ENCODE results near the gene PCA3.
"Not testable (repeated sequence)": the region's sequence is repeated elsewhere in the genome, so short reads cannot be mapped to it uniquely, and the experiment has no call there.

Gene PCA3

DNA sequence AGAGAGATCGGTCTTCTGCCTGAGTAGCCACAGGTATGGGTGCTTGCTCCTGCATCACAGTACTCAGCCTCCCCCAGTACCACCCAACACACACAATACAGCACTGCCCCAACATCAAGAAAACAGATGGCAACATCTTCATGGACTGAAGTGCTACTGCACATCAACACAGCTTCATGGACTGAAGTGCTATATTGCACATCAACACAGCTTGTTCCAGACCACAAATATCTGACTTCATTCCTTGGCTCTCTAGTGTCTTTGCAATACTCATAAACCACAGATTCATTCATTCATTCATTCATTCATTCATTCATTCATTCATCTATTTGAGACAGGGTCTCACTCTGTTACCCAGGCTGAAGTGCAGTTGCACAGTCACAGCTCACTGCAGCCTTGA lies 31.1 kb upstream of the PCA3 start:
- Histone ChIP-seq H3K9ac (ENCODE audit: low read length) (no peak overlapping the region), H3K4me3 (ENCODE audit: low read length) (no peak overlapping the region), H3K27ac (ENCODE audit: low read depth, low read length) (no peak overlapping the region), H3K27me3 (ENCODE audit: control insufficient read depth, insufficient read depth, low read length) (no peaks in the 10 kb centered on the region), H3K4me1 (ENCODE audit: control insufficient read depth, insufficient read depth, low read length) (no peaks in the 10 kb centered on the region), H3K36me3 (ENCODE audit: control insufficient read depth, insufficient read depth, low read length) (no peaks in the 10 kb centered on the region)

DNA sequence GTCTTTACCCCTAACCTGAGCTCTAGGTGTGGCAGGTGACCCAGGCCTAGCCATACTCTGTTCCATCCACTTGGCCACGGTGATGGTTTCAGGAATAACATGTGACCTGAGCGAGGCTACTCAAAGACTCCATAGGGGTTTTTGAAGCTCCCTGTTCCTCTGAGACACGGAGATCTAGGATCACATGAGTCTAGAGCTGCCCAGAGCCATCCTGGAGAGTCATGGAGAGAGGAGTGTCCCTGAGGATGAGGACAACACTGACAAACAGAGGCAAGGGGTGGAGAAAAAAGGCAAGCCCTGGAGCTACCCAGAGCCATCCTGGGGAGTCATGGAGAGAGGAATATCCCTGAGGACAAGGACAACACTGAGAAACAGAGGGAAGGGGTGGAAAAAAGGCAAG lies 29.5 kb upstream of the PCA3 start:
- H3K27me3 ChIP-seq (ENCODE audit: control insufficient read depth, insufficient read depth, low read length), result no peaks in the 10 kb centered on the region
- H3K4me3 ChIP-seq (ENCODE audit: low read length), result no peak overlapping the region
- no peaks in the 10 kb centered on the region for H3K4me1 ChIP-seq (ENCODE audit: control insufficient read depth, insufficient read depth, low read length)
- no peak overlapping the region for H3K9ac ChIP-seq (ENCODE audit: low read length)
- no peak overlapping the region for H3K27ac ChIP-seq (ENCODE audit: low read depth, low read length)
- H3K36me3 ChIP-seq (ENCODE audit: control insufficient read depth, insufficient read depth, low read length), result no peaks in the 10 kb centered on the region

DNA sequence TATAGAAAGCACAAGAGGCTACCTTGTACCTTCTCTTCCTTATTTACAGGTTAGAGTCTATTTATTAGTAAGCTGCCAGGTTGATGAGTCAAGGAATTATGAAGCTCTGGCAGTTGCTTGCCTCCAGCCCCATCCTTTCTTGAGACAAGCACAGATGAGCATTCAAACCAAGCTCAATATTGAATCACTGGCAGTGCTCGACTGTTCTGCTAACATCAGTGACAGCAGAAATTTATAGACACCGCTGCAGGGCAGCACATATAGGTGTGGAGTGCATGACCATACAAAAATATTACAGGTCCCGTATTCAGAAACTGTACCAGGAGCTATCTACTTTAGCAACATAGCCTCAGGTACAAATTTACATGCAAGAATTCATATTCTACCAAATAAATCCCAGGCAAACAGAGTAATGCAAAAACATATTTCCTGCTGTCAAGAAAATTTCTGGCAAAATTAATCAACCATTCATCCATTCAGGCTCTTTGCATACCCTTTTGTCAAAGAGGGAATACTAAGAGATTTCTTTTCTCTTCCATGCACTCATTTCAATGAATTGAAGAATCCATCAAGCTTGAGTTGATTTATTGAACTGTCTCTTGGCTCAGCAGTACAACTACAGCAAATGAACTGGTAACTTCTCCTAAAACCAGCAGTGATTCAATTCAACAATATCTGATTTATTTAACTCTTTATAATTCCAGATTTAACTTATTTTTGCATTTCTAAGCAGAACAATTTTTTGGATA lies 26.9 kb upstream of the PCA3 start:
- H3K4me3 ChIP-seq (ENCODE audit: low read length), result no peak overlapping the region
- no peaks in the 10 kb centered on the region for H3K4me1 ChIP-seq (ENCODE audit: control insufficient read depth, insufficient read depth, low read length)
- H3K27me3 ChIP-seq (ENCODE audit: control insufficient read depth, insufficient read depth, low read length), result no peaks in the 10 kb centered on the region
- no peak overlapping the region for H3K9ac ChIP-seq (ENCODE audit: low read length)
- no peaks in the 10 kb centered on the region for H3K36me3 ChIP-seq (ENCODE audit: control insufficient read depth, insufficient read depth, low read length)
- H3K27ac ChIP-seq (ENCODE audit: low read depth, low read length), result no peak overlapping the region

DNA sequence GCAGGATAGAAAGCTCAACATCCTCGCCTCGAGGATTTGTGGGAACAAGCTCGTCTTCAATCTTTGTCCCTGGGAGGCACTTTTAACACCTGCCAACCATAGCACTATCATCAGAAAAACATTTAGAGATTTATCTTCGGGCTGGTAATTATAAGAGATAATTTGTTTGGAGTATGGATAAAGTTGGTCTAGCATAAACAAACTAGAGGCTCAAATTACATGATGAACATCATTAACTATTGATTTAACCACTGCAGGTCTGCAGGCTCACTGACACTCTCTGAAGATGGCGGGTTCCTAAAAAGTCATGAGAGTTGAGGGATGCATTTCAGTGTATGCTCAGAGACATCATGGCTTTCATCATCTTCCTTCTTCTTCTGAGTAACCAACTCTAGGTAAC lies 25.8 kb upstream of the PCA3 start:
- Histone ChIP-seq H3K4me3 (ENCODE audit: low read length) (no peak overlapping the region), H3K27me3 (ENCODE audit: control insufficient read depth, insufficient read depth, low read length) (no peaks in the 10 kb centered on the region), H3K9ac (ENCODE audit: low read length) (no peak overlapping the region), H3K4me1 (ENCODE audit: control insufficient read depth, insufficient read depth, low read length) (no peaks in the 10 kb centered on the region), H3K36me3 (ENCODE audit: control insufficient read depth, insufficient read depth, low read length) (no peaks in the 10 kb centered on the region), H3K27ac (ENCODE audit: low read depth, low read length) (no peak overlapping the region)

DNA sequence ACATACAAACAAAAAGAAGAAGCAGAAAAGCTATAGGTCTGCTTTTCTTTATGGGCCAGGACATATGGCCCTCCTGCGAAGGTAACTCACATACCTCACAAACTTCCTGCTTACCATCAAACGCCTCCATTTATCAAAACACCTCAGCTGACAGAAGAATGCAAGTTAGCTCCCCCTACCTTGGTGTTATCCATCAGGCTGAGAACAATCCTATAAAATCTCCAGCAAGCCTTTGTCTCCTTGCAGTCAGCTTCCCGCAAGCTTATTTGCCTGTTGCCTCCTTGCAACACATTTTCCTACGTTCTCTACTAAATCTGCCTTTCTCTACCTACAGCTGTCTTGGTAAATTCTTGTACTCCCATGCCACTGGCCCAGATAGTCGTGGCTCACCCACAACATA lies 22.7 kb upstream of the PCA3 start:
- no peaks in the 10 kb centered on the region for H3K4me1 ChIP-seq (ENCODE audit: control insufficient read depth, insufficient read depth, low read length)
- no peak overlapping the region for H3K4me3 ChIP-seq (ENCODE audit: low read length)
- H3K27me3 ChIP-seq (ENCODE audit: control insufficient read depth, insufficient read depth, low read length), result no peaks in the 10 kb centered on the region
- H3K9ac ChIP-seq (ENCODE audit: low read length), result no peak overlapping the region
- no peak overlapping the region for H3K27ac ChIP-seq (ENCODE audit: low read depth, low read length)
- no peaks in the 10 kb centered on the region for H3K36me3 ChIP-seq (ENCODE audit: control insufficient read depth, insufficient read depth, low read length)

DNA sequence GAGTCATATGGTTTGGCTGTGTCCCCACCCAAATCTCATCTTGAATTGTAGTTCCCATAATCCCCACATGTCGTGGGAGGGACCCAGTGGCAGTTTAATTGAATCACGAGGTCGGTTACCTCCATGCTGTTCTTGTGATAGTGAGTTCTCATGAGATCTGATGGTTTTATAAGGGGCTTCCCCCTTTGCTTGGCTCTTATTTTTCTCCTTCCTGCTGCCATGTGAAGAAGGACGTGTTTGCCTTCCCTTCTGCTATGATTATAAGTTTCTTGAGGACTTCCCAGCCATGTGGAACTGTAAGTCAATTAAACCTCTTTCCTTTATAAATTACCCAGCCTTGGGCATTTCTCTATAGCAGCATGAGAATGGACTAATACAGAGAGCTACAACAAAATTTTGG lies 21.3 kb upstream of the PCA3 start:
- not testable (repeated sequence) for H3K9ac ChIP-seq (ENCODE audit: low read length); H3K27ac ChIP-seq (ENCODE audit: low read depth, low read length)

DNA sequence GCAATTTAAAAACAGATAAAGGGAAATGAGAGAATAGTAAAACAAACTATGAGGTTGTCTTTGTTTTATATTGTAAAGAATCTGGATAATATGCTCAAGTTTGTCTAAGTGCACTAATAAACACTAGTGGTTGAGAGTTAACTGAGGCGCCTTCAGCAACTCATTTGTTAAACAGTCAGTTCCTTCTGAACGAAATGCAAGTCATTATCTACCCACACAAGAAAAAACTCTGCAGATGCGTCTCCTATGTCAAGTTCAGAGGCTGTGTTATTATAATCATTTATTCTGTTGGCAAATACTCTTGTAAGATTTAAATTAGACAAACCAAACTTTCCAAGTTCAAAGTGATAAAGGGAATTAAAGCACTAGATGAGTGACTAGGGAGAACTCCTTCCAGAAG lies 20.3 kb upstream of the PCA3 start:
- no peaks in the 10 kb centered on the region for H3K27me3 ChIP-seq (ENCODE audit: control insufficient read depth, insufficient read depth, low read length)
- H3K4me3 ChIP-seq (ENCODE audit: low read length), result no peak overlapping the region
- no peaks in the 10 kb centered on the region for H3K36me3 ChIP-seq (ENCODE audit: control insufficient read depth, insufficient read depth, low read length)
- no peak overlapping the region for H3K9ac ChIP-seq (ENCODE audit: low read length)
- H3K27ac ChIP-seq (ENCODE audit: low read depth, low read length), result no peak overlapping the region
- H3K4me1 ChIP-seq (ENCODE audit: control insufficient read depth, insufficient read depth, low read length), result no peaks in the 10 kb centered on the region

More for the DNA sequence above, 21.3 kb upstream of the PCA3 start:
- not testable (repeated sequence) for H3K4me3 ChIP-seq (ENCODE audit: low read length); H3K27me3 ChIP-seq (ENCODE audit: control insufficient read depth, insufficient read depth, low read length); H3K36me3 ChIP-seq (ENCODE audit: control insufficient read depth, insufficient read depth, low read length); H3K4me1 ChIP-seq (ENCODE audit: control insufficient read depth, insufficient read depth, low read length)

DNA sequence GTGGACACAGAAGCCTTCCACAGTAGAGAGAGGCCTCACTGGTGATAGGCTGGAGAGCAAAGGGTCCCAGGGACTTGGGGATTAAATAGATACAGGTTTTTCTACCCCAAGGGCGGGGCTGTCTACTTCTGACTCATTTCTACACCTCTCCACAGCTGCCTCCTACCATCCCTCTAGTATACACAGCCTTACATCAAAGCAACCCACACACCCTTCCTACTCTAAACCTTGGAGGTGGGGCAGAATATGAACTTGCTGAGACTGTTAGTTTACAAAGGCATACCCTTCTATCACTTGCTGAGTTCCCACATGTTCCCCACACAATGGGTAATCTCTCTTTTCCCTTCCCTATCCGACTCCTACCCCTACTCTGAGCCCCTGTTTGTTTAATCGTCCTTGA lies 19.9 kb upstream of the PCA3 start:
- Histone ChIP-seq H3K4me1 (ENCODE audit: control insufficient read depth, insufficient read depth, low read length) (no peaks in the 10 kb centered on the region), H3K36me3 (ENCODE audit: control insufficient read depth, insufficient read depth, low read length) (no peaks in the 10 kb centered on the region), H3K27ac (ENCODE audit: low read depth, low read length) (no peak overlapping the region), H3K4me3 (ENCODE audit: low read length) (no peak overlapping the region), H3K27me3 (ENCODE audit: control insufficient read depth, insufficient read depth, low read length) (no peaks in the 10 kb centered on the region), H3K9ac (ENCODE audit: low read length) (no peak overlapping the region)

DNA sequence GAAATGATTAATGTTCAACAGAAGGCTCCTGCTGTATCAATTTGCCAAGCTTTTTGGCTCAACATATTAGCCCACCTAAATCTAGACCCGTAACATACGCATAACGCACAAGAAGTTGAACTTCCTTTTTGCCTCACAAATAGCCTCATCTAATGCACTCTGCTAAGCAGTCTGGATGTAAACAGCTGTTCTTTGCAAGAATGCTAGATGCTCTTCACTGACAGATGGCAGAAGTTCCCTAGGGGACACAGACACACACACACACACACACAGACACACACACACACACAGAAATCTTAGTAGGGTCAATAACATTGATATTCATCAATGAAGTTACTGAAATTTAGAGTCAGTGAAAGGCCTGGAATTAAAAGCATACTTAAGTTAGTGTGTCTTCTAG lies 13.2 kb upstream of the PCA3 start:
- Histone ChIP-seq H3K4me3 (ENCODE audit: low read length) (no peak overlapping the region), H3K27me3 (ENCODE audit: control insufficient read depth, insufficient read depth, low read length) (no peaks in the 10 kb centered on the region), H3K36me3 (ENCODE audit: control insufficient read depth, insufficient read depth, low read length) (no peaks in the 10 kb centered on the region), H3K4me1 (ENCODE audit: control insufficient read depth, insufficient read depth, low read length) (no peaks in the 10 kb centered on the region), H3K9ac (ENCODE audit: low read length) (no peak overlapping the region), H3K27ac (ENCODE audit: low read depth, low read length) (no peak overlapping the region)

DNA sequence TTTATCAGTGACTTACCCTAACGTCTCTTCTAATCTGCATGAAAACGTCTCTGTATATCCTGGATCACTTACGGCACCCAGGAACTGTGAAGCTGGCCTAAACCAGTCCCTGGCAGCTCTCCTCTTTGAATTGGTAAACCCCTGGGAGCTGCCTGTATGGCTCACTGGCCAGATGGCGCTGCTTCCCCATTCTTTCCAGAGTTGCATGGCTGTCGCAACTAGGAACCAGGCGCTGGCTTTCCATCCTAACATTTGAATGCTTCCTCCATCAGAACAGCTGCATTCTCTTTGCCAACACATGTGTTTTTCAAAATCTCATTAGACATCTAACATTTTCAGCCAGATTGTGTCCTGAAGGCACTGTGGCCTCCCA lies 8.0 kb upstream of the PCA3 start:
- Histone ChIP-seq H3K36me3 (ENCODE audit: control insufficient read depth, insufficient read depth, low read length) (no peaks in the 10 kb centered on the region), H3K4me3 (ENCODE audit: low read length) (no peak overlapping the region), H3K4me1 (ENCODE audit: control insufficient read depth, insufficient read depth, low read length) (no peaks in the 10 kb centered on the region), H3K27ac (ENCODE audit: low read depth, low read length) (no peak overlapping the region), H3K27me3 (ENCODE audit: control insufficient read depth, insufficient read depth, low read length) (no peaks in the 10 kb centered on the region), H3K9ac (ENCODE audit: low read length) (no peak overlapping the region)

DNA sequence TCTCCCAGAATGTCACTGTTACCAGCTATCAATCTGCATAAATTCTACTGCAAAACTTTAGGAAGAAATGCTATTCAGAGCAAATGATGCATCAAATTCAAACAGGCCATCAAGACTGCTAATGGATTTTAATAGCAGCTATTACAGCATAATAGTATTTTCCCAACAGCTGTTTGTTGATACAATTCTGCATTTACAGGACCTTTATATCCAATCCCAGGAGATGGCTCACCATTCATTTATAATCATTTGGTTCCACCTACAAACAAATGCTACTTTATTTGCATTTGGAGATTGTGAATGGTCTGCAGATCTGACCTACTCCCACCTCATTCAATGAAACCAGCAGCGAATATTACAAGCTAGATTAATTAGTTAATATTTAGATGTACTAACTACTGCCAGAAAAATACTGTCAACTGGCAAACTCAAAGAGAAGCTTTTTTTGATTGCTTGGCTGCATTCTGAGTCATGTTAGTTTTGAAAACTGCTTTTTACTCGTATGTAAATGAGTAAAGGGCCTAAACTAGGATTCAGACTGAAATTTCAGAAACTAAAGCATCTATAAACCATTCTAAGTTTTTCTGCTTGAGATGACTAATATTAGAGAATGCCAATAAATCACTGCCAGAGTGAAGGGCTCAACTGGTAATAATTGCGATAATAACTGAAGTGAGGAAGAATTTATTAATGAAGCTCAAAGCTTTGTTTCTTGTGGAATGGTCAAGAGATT lies 7.1 kb upstream of the PCA3 start:
- Histone ChIP-seq H3K27ac (ENCODE audit: low read depth, low read length) (no peak overlapping the region), H3K9ac (ENCODE audit: low read length) (no peak overlapping the region), H3K27me3 (ENCODE audit: control insufficient read depth, insufficient read depth, low read length) (no peaks in the 10 kb centered on the region), H3K4me1 (ENCODE audit: control insufficient read depth, insufficient read depth, low read length) (no peaks in the 10 kb centered on the region), H3K36me3 (ENCODE audit: control insufficient read depth, insufficient read depth, low read length) (no peaks in the 10 kb centered on the region), H3K4me3 (ENCODE audit: low read length) (no peak overlapping the region)

DNA sequence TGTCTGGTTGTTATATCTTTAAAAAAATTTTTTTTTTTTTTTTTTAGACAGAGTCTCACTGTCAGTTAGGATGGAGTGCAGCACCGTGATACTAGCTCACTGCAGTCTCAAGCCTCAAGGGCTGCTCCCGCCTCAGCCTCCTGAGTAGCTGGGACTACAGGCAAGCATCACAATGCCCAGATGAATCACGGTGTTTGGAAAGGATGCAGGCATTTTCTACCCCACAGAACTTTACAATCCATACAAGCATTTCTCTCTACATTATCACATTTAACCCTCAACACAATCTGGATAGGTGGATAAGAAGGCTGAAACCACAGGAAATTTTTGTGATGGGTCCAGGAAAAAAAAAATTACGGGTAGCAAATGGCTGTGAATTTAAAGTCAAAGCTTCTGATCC lies 5.8 kb upstream of the PCA3 start:
- no peak overlapping the region for H3K9ac ChIP-seq (ENCODE audit: low read length)
- H3K4me1 ChIP-seq (ENCODE audit: control insufficient read depth, insufficient read depth, low read length), result no peaks in the 10 kb centered on the region
- no peaks in the 10 kb centered on the region for H3K27me3 ChIP-seq (ENCODE audit: control insufficient read depth, insufficient read depth, low read length)
- no peak overlapping the region for H3K27ac ChIP-seq (ENCODE audit: low read depth, low read length)
- H3K4me3 ChIP-seq (ENCODE audit: low read length), result no peak overlapping the region
- H3K36me3 ChIP-seq (ENCODE audit: control insufficient read depth, insufficient read depth, low read length), result no peaks in the 10 kb centered on the region

DNA sequence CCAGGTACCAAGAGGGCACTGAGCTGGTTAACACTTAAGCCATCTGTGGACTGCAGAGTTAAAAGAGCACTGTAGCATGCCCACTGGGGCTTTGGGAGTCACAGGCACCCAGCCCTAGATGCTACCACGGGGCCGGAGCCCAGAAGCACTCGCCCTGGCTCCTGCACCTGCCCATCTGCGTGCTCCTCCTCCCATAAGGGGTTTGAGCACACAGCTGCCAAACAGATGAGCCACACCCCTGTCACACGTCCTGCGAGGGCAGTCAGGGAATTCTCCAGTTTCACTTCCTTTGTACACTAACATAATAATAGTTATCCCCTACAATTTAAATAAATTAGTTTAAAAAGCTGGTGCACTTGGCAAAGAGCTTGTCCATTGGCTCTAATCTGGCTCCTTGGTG lies 4.5 kb upstream of the PCA3 start:
- H3K27me3 ChIP-seq (ENCODE audit: control insufficient read depth, insufficient read depth, low read length), result no peaks in the 10 kb centered on the region
- no peak overlapping the region for H3K4me3 ChIP-seq (ENCODE audit: low read length)
- H3K36me3 ChIP-seq (ENCODE audit: control insufficient read depth, insufficient read depth, low read length), result no peaks in the 10 kb centered on the region
- H3K27ac ChIP-seq (ENCODE audit: low read depth, low read length), result no peak overlapping the region
- H3K4me1 ChIP-seq (ENCODE audit: control insufficient read depth, insufficient read depth, low read length), result no peaks in the 10 kb centered on the region
- H3K9ac ChIP-seq (ENCODE audit: low read length), result no peak overlapping the region
